Fibroblast of lung (primary cell): Measurements from ENCODE around the gene PHRF1.

ENCODE experiments used
- CTCF ChIP-seq, 2 donors: IDR thresholded peaks in 1 of 2; conservative IDR thresholded peaks in 1 of 2; 1 replicate in 1 of 2; 2 replicates in 1 of 2; pipeline ENCODE4 v1.5.1; 2011 to 2012; ENCODE audit warnings: low read length in 2 of 2, control low read depth in 1 of 2, inconsistent platforms in 1 of 2, low read depth in 1 of 2, mild to moderate bottlenecking in 1 of 2
- EZH2 ChIP-seq: IDR thresholded peaks from 2 replicates; pipeline ENCODE4 v1.5.1; 2012; ENCODE audit warnings: low read length, control low read depth, mild to moderate bottlenecking; ENCODE audit errors: missing control alignments

GRCh38 chr11:535210-535518 is 41.1 kb upstream of the PHRF1 start:
- no peak for TF ChIP-seq CTCF (conservative IDR thresholded peaks at IDR 0.05 in 1 of 2, IDR thresholded peaks at IDR 0.05 in 1 of 2; ENCODE audit: low read depth in 1 of 2, low read length in 2 of 2)
- no peak for TF ChIP-seq EZH2
